HG02970 (cell line): ENCODE results near the gene GHR.

ENCODE experiments used
- ATAC-seq: cut with Tn5 transposase; IDR thresholded peaks from one replicate; pipeline ENCODE4 v1.9.1; 2021; ENCODE audit warnings: mild to moderate bottlenecking, moderate library complexity, moderate number of reproducible peaks; ENCODE audit not compliant: unreplicated experiment, low FRiP score

Gene GHR

GRCh38 chr5:42513246-42513645 is 90.0 kb downstream of the GHR start:
- ATAC-seq, result no peak

- no peak for ATAC-seq
These were observed 91.5 kb downstream of the GHR start for GRCh38 chr5:42514754-42515153.

- ATAC-seq, result no peak
These were observed 92.3 kb downstream of the GHR start for GRCh38 chr5:42515504-42515903.

- no peak for ATAC-seq
These were observed 93.2 kb downstream of the GHR start for GRCh38 chr5:42516282-42517042.

- ATAC-seq, result no peak
These were observed 93.9 kb downstream of the GHR start for GRCh38 chr5:42517164-42517563.

- no peak for ATAC-seq
These were observed 95.5 kb downstream of the GHR start for GRCh38 chr5:42518595-42519221.

- no peak for ATAC-seq
These were observed 97.0 kb downstream of the GHR start for GRCh38 chr5:42520203-42520602.

- no peak for ATAC-seq
These were observed 97.7 kb downstream of the GHR start for GRCh38 chr5:42520957-42521356.

- no peak for ATAC-seq
These were observed 98.2 kb downstream of the GHR start for GRCh38 chr5:42521406-42521805.

- ATAC-seq, result no peak
These were observed 99.5 kb downstream of the GHR start for GRCh38 chr5:42522783-42523182.

- ATAC-seq, result no peak
These were observed 102.9 kb downstream of the GHR start for GRCh38 chr5:42526179-42526578.

- ATAC-seq, result no peak
These were observed 108.4 kb downstream of the GHR start for GRCh38 chr5:42531611-42532010.

GRCh38 chr5:42542106-42542505 is 118.9 kb downstream of the GHR start:
- no peak for ATAC-seq

- ATAC-seq, result no peak
These were observed 120.5 kb downstream of the GHR start for GRCh38 chr5:42543774-42544173.

GRCh38 chr5:42545038-42545437 is 121.8 kb downstream of the GHR start:
- ATAC-seq, result no peak

GRCh38 chr5:42547141-42547540 is 123.9 kb downstream of the GHR start:
- no peak for ATAC-seq

- no peak for ATAC-seq
These were observed 124.7 kb downstream of the GHR start for GRCh38 chr5:42547894-42548293.

GRCh38 chr5:42552597-42552996 is 129.4 kb downstream of the GHR start:
- ATAC-seq, result no peak

- no peak for ATAC-seq
These were observed 130.2 kb downstream of the GHR start for GRCh38 chr5:42553461-42553860.

GRCh38 chr5:42555010-42555409 is 131.8 kb downstream of the GHR start:
- ATAC-seq, result no peak

GRCh38 chr5:42555797-42556196 is 132.6 kb downstream of the GHR start:
- no peak for ATAC-seq

- no peak for ATAC-seq
These were observed 134.4 kb downstream of the GHR start for GRCh38 chr5:42557689-42558088.
